HG03175 (cell line): ENCODE results near the gene CFAP46.
"Not testable (repeated sequence)": the region's sequence is repeated elsewhere in the genome, so short reads cannot be mapped to it uniquely, and the experiment has no call there.

Source experiments
- ATAC-seq: cut with Tn5 transposase; IDR thresholded peaks from one replicate; pipeline ENCODE4 v1.9.1; 2021; ENCODE audit warnings: mild to moderate bottlenecking, moderate library complexity; ENCODE audit not compliant: unreplicated experiment

CFAP46 gene

DNA sequence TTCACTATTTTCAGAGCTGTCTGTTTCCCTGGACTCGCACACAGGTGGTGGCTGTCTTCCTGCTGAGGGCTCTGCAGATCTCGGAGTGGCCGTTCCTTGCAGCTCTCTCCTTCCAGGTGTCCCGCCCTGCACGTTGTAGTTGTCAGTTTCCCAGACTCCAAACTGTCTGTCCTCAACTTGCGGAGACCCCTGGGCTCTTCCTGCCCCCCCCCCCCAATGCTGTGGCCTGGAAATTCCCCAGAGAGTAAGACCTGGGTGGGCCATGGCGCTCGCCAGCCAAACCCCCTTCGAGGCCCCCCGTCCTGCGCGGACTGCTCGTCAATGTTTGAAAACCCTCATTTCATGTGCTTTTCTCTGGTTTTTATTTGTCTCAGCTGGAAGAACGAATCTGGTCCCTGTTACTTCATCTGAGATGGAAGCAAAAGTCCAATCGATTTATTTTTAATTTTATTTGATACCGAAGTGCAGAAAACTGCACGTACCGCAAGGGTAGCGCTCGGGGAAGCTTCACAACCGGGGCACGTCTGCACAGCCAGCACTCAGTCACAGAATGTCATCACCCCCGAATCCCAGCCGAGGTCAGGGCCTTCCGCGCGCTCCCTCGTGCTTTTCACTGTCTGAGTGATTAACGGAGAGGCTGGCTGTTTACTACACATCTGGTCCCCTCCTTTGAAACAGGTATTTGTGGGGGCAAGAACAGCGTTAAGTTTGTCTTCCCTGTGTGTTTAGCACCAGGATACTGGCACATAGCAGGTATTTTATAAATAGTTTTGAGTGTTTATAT, 110.0 kb downstream of the CFAP46 start:
- no peak for ATAC-seq

DNA sequence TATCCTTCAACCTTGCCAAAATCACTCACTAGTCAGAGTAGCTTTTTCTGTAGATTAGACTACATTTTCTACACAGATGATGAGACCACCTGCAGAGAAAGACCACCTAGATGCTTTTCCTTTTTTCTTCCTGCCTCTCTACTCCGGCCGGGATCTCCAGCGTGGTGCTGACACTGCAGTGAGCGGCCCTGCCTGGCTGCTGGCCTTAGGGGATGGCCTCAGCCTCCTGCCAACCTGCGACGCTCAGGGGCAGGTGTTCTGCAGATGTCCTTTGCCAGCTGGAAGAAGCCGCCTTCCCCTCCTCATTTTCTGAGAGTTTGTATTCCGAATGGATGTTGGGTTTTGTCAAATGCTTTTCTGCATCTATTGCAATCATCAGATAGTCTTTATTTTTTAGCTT, 113.0 kb downstream of the CFAP46 start:
- ATAC-seq, result no peak

DNA sequence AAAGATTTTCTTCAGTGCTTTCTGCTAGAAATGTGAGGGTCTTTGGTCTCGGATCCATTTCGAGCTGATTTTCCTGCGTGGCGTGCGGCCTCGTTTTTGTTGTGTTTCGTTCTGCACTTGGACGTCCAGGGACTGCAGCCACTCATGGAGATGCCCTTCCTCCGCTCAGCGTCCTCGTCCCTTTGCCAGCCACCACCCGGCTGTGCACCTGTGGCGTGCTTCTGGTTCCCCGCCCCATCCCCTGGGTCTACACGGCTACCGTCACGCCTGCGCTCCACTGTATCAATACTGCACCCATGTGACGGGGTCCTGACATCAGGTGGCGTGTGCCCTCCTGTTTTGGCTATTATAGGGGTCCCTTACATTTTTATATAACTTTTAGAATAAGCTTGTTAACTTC, 113.7 kb downstream of the CFAP46 start:
- ATAC-seq, result no peak

DNA sequence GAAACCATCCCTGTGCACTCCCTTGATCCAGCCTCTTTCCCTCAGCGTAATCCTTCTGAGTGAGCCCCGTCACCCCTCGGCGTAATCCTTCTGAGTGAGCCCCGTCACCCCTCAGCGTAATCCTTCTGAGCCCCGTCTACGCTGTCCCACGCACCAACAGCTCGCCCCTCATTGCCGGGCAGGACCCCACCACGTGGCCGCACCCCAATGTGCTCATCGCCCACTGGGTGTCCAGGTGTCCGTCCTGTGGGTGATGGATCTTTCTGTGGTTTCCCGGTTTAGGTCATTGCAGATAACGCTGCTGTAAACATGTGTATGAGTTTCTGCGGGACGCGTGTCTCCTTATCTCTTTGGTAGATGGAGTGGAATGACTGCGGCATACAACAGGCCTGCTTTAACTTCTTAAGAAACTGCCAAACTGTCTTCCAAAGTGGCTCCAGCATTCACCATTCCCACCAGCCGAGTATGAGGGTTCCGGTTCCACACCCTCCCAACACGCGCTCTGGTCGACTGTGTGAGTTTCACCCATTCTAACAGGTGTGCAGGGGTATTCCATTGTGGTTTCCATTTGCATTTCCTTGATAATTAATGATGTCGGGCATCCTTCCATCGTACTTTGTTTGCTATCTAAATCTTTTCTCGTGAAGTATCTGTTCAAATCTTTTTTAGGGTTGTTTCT, 114.4 kb downstream of the CFAP46 start:
- ATAC-seq, result no peak

DNA sequence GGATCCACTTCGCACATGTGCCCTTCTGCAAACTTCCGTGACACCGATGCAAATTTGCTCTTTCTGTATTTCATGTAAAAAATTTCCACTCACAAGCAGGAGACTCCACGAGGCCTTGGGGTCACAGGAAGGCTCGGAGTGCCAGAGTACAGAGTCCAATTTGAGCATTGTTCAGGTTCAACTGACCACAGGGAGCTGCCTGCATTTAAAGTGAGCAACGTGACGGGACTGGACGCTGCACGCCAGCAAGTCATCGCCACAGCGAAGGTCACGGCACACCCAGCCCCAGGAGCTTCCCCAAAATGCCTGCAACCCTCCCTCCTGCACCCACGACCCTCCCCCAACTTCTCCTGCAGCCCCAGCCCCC, 115.0 kb downstream of the CFAP46 start:
- no peak for ATAC-seq

DNA sequence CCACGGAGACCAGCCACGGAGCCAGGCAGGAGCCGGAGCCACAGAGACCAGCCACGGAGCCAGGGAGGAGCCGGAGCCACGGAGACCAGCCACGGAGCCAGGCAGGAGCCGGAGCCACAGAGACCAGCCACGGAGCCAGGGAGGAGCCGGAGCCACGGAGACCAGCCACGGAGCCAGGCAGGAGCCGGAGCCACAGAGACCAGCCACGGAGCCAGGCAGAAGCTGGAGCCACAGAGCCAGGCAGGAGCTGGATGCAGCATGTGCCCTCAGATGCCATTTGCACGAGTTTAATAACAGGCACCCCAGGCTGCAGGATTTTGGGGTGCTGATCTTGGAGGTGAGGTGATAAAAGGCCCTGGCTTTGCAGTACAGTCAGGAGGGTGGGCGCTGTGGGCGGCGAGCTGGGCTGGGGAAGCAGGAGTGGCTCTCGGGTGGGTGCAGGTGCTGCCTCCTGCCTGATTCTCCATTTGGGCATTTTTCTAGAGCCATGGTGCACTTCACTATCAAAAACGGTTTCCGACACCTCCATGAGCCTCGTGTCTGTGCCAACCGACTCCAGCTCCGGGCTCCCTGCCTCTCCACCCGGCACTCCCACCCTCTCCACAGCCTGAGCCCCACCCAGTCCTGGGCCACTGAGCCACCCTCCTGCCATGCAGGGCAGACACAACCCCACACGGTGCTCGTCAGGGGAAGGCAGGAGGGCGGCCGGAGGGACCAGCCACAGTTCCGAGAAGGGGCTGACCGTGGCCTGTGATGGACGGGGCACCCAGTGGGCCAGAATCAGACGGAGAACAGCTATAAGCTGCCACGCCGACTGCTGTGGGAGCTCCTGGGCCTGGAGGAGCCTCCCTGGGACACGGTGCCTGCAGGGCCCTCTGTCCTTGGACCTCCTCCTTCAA, 115.6 kb downstream of the CFAP46 start:
- no peak for ATAC-seq

DNA sequence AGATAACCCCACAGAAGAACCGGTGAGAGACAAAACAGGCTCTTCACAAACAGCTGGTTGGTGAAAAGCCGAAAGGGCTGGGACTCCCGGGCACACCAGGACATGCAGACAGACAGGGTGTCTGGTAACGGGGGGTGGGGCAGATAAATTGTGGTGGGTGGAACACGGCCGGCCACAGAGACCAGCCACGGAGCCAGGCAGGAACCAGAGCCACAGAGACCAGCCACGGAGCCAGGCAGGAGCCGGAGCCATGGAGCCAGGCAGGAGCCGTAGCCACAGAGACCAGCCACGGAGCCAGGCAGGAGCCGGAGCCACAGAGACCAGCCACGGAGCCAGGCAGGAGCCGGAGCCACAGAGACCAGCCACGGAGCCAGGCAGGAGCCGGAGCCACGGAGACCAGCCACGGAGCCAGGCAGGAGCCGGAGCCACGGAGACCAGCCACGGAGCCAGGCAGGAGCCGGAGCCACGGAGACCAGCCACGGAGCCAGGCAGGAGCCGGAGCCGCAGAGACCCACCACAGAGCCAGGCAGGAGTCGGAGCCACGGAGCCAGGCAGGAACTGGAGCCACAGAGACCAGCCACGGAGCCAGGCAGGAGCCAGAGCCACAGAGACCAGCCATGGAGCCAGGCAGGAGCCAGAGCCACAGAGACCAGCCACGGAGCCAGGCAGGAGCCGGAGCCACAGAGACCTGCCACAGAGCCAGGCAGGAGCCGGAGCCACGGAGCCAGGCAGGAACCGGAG, 116.4 kb downstream of the CFAP46 start:
- not testable (repeated sequence) for ATAC-seq

DNA sequence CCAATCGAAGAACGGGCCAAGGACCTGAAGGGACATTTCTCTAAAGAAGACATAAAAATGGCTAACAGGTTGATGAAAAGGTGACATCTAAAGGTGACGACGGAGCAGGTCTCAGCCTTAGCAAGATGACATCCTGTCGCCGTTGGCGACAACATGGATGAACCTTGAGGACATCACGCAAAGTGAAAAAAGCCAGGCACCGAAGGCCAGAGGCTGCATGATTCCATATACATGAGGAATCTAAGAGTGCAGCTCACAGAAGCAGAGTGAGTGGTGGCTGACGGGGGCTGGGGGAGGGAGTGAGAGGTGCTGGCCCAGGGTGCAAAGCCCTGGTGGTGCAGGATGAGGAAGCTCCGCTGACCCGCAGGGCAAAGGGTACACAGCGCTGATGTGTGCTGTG, 122.3 kb downstream of the CFAP46 start:
- ATAC-seq, result no peak

DNA sequence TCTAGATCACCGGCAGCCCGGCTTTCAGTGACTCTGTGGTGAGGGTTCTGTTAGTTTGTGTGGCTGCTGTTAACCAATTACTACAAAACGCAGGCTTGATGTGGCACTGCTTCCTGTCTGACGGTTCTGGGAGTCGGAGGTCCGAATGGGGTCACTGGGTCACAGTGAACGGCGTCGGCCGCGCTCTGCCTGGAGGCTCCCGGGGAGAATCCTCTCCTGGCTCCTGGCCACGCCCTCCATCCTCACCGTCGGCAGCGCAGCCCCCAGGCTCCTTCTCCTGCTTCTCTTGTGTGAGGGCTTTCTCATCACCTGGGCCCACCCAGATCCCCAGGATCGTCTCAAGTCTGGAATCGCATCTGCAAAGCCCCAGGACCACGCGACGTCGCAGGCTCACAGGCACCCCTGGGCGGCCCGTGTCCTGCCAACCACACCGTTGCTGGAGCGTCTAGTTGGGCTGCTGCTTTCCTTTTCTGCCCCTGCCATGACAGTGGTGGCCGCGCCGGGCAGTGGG, 124.6 kb downstream of the CFAP46 start:
- no peak for ATAC-seq

DNA sequence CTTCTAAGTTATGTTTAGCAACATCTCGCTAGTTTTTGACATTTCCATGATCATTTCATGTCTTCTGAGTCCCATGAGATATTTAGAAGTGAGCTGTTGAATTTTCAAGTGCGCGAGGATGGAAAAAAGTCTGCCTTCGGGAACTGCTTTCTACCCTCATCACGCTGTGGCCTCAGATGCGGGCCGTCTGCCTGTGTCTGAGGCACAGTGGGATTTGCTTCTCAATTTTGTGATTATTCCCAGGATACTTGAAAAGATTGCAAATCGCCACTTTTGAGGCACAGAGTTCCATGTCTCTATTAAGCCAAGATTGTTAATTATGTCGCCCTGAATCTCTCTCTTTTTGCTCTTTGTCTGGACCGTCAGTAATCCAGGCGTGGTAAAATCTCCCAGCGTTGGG, 125.7 kb downstream of the CFAP46 start:
- ATAC-seq, result no peak

DNA sequence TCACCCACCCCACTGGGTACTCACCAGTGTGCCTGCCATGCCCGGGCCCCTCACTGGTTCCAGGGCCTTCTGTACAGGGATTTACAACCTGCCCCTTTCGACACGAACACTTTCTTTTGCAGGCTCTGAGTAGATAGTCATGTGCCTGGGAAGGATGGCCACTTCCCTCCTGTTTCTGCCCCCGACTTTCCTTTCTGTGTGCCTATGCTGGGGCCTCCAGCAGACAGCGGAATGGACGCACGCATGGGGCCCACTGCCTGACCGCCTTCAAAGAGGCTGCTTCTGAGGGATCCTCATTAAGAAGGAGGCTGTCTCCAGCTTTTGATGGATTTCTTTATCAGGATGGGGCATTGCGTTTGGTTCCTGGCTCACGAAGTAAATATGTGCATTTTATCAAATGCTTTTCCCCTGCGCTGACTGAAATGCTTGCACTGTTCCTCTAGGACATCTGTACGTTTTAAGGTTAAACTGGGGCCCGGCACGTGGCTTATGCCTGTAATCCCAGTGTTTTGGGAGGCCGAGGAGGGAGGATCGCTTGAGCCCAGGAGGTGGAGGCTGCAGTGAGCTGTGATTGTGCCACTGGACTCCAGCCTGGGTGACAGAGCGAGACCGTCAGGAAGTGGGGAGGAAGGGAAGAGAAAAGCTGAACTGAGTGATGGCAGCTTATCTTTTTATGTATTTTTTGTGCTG, 127.1 kb downstream of the CFAP46 start:
- ATAC-seq, result no peak

DNA sequence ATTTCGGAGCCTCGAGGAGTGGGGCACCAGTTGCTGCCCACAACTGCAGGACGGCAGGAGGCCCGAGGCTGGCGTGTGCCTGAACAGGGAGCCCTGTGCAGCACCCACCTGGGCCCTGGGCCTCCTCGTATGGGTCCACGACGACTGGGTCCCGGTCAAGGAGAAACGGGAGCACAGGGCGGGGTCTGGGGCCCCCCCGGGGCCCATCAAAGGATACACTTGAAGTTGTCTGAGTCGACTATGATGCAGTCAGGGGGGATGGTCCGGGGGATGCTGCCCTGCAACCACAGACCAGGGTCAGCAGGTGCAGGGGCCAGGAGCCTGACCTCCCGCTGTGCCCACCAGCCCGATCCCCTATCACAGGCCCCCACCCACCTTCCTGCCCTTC, 127.9 kb downstream of the CFAP46 start:
- no peak for ATAC-seq

DNA sequence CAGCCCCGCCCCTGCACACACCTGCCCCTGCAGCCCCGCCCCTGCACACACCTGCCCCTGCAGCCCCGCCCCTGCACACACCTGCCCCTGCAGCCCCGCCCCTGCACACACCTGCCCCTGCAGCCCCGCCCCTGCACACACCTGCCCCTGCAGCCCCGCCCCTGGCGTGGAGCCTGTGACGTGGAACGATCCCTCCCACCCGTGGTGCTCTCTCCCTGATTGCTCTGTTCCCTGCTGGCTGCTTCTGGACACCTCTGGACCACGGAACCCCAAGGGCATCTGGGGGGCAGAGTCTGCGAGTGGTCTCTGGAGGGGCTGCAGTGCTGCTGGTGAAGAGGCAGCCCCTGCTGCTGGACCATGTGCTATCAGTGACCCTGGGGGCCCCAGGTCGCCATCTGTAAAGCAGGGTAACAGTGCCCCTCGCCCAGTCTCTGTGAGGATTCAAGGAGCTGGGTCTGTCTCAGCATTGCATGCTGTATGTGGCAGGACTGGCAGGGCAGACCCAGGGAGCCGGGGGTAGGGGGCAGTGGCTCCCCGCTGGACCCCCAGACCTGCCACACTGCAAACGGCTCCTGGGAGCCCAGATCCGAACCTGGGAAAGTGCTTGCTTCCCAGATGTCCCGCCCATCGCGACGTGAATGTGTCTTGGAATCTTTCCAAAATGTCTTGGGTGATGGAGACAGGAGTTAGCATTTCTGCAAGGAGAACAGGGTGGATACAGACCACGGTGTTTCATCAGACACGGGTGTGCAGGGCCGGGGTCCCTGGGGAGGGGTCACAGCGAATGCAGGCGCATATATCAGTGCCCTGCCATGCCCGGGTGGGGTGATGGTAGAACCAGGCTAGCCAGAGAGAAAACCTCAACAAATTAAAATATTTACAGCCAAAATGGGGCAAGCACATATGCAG, 128.6 kb downstream of the CFAP46 start:
- ATAC-seq, result no peak

DNA sequence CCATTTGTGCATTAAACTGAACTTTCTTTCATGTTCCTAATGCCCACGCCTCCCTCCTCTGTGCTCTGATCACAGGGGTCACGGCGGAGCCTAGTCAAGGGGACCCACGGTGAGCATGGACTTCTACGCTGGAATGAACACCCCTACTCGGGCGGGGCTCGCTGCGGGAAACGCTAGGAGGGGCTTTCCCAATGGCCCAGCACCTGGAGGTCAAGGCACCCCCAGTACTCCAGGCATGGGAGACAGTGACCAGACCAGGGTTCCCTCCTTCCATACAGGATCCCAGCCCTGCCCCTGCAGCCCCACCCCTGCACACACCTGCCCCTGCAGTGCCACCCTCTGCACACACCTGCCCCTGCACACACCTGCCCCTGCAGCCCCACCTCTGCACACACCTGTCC, 129.4 kb downstream of the CFAP46 start:
- ATAC-seq, result no peak

DNA sequence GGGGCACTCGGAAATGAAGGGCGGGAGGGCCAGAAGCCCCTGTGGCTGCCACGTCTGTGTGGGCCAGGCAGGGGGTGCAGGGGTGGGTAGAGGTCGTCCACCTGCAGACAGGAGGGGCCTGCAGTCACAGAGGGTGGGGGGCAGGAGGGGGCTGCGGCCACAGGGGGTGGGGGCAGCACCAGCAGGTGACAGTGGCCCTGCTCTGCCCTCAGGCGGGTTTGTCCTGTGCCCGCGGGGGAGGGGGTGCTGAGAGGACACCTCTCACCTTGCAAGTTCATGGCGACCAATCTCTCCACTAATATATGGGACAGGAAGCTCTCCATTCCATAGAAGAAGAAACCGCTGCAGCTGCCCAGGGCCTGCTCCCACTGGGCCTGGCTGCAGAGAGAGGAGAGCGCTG, 129.8 kb downstream of the CFAP46 start:
- no peak for ATAC-seq

DNA sequence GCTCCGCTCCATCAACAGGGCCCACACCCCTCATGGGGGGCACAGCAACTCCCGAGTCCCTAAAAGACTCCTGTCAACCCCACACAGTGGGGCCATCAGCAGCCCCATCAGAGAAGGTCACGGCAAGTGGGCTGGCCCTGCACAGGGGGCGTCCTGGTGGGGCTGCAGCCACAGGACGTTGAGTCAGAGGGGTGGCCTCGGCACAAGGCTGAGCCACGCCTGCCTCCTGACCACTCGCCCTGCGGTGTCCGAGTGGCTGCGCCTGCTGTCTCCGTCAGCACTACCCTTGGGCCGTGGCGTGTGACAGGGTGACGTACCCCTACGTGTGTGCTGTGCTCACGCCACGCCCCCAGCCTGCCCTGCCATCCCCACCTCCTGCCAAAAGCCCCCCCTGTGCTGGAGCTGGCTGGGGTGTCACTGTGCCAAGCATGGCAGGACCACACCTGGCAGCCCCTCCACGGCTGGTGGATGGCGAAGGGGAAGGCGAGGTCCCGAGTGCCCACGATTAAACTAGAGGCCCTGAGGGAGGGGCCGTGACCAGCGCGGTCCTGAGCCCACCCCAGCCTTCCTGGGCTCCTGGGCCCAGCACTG, 130.4 kb downstream of the CFAP46 start:
- ATAC-seq, result no peak

DNA sequence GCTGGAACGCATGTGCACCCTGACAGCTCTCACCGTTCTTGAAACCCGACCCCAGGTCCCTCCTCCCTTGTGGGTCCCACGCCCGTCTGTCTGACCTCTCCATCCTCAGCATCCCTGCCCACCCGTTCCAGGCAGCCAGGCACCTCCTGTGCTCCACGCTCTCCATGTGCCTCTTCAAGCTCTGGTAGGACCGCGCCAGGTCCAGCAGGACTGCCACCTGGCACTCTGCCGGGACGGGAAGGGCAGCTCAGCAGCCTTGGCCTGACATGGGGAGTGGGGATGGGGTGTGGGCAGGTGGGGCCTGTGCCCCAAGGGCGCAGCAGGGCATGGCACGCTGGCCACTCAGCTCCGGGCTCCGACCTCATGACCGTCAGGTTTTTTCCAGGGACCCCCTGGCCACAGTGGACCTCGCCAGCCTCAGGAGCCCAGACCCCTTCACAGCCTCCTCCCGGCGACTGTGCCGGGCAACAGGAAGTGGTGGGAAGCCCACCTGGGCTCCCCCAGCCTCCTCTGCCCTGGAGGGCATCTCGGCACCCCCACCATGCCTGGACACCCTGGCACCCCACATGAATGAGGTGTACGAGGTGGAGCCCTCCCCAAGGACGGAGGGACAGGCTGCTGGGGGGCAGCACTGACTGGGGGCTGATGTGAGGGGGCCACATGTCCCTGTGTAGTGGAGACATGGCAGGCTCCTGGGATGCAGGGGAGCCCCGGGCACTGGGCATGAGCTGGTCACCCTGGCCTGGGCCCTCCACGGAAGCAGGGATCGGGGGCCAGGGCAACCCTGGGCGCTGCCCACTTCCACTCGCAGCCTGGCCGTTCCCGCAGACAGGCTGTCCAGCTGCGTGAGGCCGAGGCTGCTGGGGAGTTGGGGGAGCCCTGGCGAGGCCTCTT, 131.3 kb downstream of the CFAP46 start:
- no peak for ATAC-seq
